Measurements from ENCODE around the gene PALM2AKAP2.

GRCh38 chr9:109765278-109765677 is 14.7 kb upstream of the PALM2AKAP2 start:
- no peak for TF ChIP-seq POLR2A (IDR thresholded peaks at IDR 0.05)
- TF ChIP-seq CTCF (IDR thresholded peaks at IDR 0.05): no peak
- TF ChIP-seq POLR2AphosphoS5 (IDR thresholded peaks at IDR 0.05): no peak
- no peak for TF ChIP-seq EP300 (IDR thresholded peaks at IDR 0.05)
